H1 (cell line): ENCODE measurements around the gene SLC26A4. TPM values are rescaled to one million over a fixed set of nuclear protein-coding genes. Genes with fewer than 3 reads are reported as not detected.

Source experiments
- CTCF ChIA-PET: fragments of 300-600 bp; sonication (Branson Sonifier 250); formaldehyde crosslinking; loops from one replicate; lab custom pipeline; 2021; ENCODE audit not compliant: partially characterized antibody; lab: Charles Lee
- POLR2A ChIA-PET: fragments of 300-600 bp; sonication (Branson Sonifier 250); formaldehyde crosslinking; loops from one replicate; lab custom pipeline; 2021; ENCODE audit warnings: inconsistent platforms; ENCODE audit not compliant: partially characterized antibody; lab: Charles Lee
- DNase-seq, 2 experiments: peaks; one replicate each; pipeline versions ENCODE4 v3.0.0 to v3.0.0-alpha.2; 2010 to 2022; ENCODE audit warnings: low spot score in 2 of 2, low read depth in 1 of 2, mixed read lengths in 1 of 2
- FAIRE-seq: peaks from 2 replicates; lab custom pipeline; 2011; peaks lifted over from hg19 to GRCh38; lab: Jason Lieb, UNC
- H2AFZ ChIP-seq: 2 replicates; pipeline ENCODE4 v1.8.1; 2012; ENCODE audit warnings: low read length, inconsistent platforms
- H2AK5ac ChIP-seq: 2 replicates; pipeline ENCODE4 v1.6.1; 2013; ENCODE audit warnings: low read depth, low read length
- H2BK120ac ChIP-seq: replicated peaks from 2 replicates; pipeline ENCODE3; 2013; ENCODE audit warnings: low read depth, low read length, inconsistent platforms
- H2BK12ac ChIP-seq: 2 replicates; pipeline ENCODE4 v1.6.1; 2013; ENCODE audit warnings: low read depth, low read length
- H2BK15ac ChIP-seq: 2 replicates; pipeline ENCODE4 v1.6.1; 2013; ENCODE audit warnings: low read length
- H2BK20ac ChIP-seq: 2 replicates; pipeline ENCODE4 v1.6.1; 2013; ENCODE audit warnings: low read length
- H2BK5ac ChIP-seq: 2 replicates; pipeline ENCODE4 v1.6.1; 2013; ENCODE audit warnings: low read depth, low read length
- H3K14ac ChIP-seq: 2 replicates; pipeline ENCODE4 v1.6.1; 2013; ENCODE audit warnings: inconsistent platforms; ENCODE audit not compliant: insufficient read length
- H3K18ac ChIP-seq: 2 replicates; pipeline ENCODE4 v1.6.1; 2013; ENCODE audit warnings: low read length; ENCODE audit errors: extremely low read depth
- H3K23ac ChIP-seq: 2 replicates; pipeline ENCODE4 v1.6.1; 2013; ENCODE audit warnings: inconsistent platforms; ENCODE audit not compliant: insufficient read length
- H3K23me2 ChIP-seq: 2 replicates; pipeline ENCODE4 v1.6.1; 2013; ENCODE audit warnings: low read depth, low read length
- H3K27ac ChIP-seq: 2 replicates; pipeline ENCODE4 v1.6.1; 2011; ENCODE audit warnings: low read depth, low read length, inconsistent platforms
- H3K27me3 ChIP-seq, 4 experiments: replicated peaks in 1 of 4; 1 replicate in 1 of 4; 2 replicates in 3 of 4; pipeline versions ENCODE4 v1.6.1 to v1.8.1; 2011 to 2013; ENCODE audit warnings: low read length in 3 of 4, mild to moderate bottlenecking in 3 of 4, inconsistent platforms in 2 of 4, mixed read lengths in 2 of 4, moderate library complexity in 1 of 4; ENCODE audit not compliant: control insufficient read depth in 3 of 4, insufficient read depth in 3 of 4; ENCODE audit errors: extremely low read depth in 1 of 4
- H3K36me3 ChIP-seq, 4 experiments: 2 replicates each; pipeline versions ENCODE4 v1.6.1 to v1.8.1; 2011 to 2013; ENCODE audit warnings: mild to moderate bottlenecking in 4 of 4, low read length in 3 of 4, moderate library complexity in 2 of 4, control low read depth in 1 of 4, inconsistent platforms in 1 of 4; ENCODE audit not compliant: insufficient read depth in 4 of 4, control insufficient read depth in 2 of 4
- H3K4ac ChIP-seq: replicated peaks from 2 replicates; pipeline ENCODE3; 2013; ENCODE audit warnings: low read length, low read depth, mixed read lengths, inconsistent platforms; ENCODE audit not compliant: insufficient read length
- H3K4me1 ChIP-seq, 4 experiments: replicated peaks in 1 of 4; 1 replicate in 1 of 4; 2 replicates in 3 of 4; pipeline versions ENCODE4 v1.6.1 to v1.8.1; 2011 to 2013; ENCODE audit warnings: low read length in 3 of 4, inconsistent platforms in 2 of 4, mixed read lengths in 1 of 4; ENCODE audit not compliant: insufficient read depth in 4 of 4, control insufficient read depth in 3 of 4
- H3K4me2 ChIP-seq, 2 experiments: 2 replicates each; pipeline versions ENCODE4 v1.6.1 to v1.8.1; 2011 to 2013; ENCODE audit warnings: low read depth in 2 of 2, low read length in 2 of 2, control low read depth in 1 of 2, inconsistent platforms in 1 of 2, mild to moderate bottlenecking in 1 of 2; ENCODE audit not compliant: insufficient read depth in 1 of 2
- H3K4me3 ChIP-seq, 4 experiments: fragments of 200-600, 300-600 bp in 1 of 4; sonication (generic), shearing (Covaris generic), sonication (Bioruptor Twin) in 1 of 4; 2 replicates each; pipeline versions ENCODE4 v1.5.1 to v1.8.1; 2011 to 2016; ENCODE audit warnings: low read length in 4 of 4, low read depth in 3 of 4, control low read depth in 2 of 4, inconsistent platforms in 2 of 4, mild to moderate bottlenecking in 2 of 4, mixed read lengths in 1 of 4, moderate library complexity in 1 of 4; ENCODE audit not compliant: insufficient read depth in 2 of 4; ENCODE audit errors: extremely low read depth in 1 of 4
- H3K56ac ChIP-seq: replicated peaks from 2 replicates; pipeline ENCODE3; 2013; ENCODE audit warnings: low read depth, mild to moderate bottlenecking, mixed read lengths, low read length, inconsistent platforms; ENCODE audit not compliant: insufficient read length
- H3K79me1 ChIP-seq: 2 replicates; pipeline ENCODE4 v1.6.1; 2013; ENCODE audit warnings: low read depth, low read length, control low read depth
- H3K79me2 ChIP-seq, 2 experiments: 2 replicates each; pipeline versions ENCODE4 v1.6.1 to v1.8.1; 2012 to 2013; ENCODE audit warnings: low read length in 2 of 2, mild to moderate bottlenecking in 2 of 2, inconsistent platforms in 1 of 2; ENCODE audit not compliant: insufficient read depth in 2 of 2, control insufficient read depth in 1 of 2
- H3K9ac ChIP-seq, 4 experiments: replicated peaks in 1 of 4; 1 replicate in 1 of 4; 2 replicates in 3 of 4; pipeline versions ENCODE4 v1.6.1 to v1.8.1; 2011 to 2013; ENCODE audit warnings: low read depth in 3 of 4, low read length in 3 of 4, control low read depth in 2 of 4, mild to moderate bottlenecking in 2 of 4, moderate library complexity in 2 of 4, inconsistent platforms in 1 of 4; ENCODE audit errors: extremely low read depth in 1 of 4
- H3K9me3 ChIP-seq, 2 experiments: 2 replicates each; pipeline versions ENCODE4 v1.6.1 to v1.8.1; 2012 to 2013; ENCODE audit warnings: mild to moderate bottlenecking in 2 of 2, moderate library complexity in 2 of 2, control low read depth in 1 of 2, inconsistent platforms in 1 of 2, low read depth in 1 of 2, low read length in 1 of 2, mixed read lengths in 1 of 2; ENCODE audit not compliant: insufficient read depth in 2 of 2
- H4K20me1 ChIP-seq, 2 experiments: replicated peaks in 1 of 2; 2 replicates each; pipeline versions ENCODE3 to v1.8.1; 2011 to 2013; ENCODE audit warnings: inconsistent platforms in 2 of 2, low read length in 2 of 2, mild to moderate bottlenecking in 1 of 2; ENCODE audit not compliant: insufficient read depth in 2 of 2, control insufficient read depth in 1 of 2
- H4K5ac ChIP-seq: 2 replicates; pipeline ENCODE4 v1.6.1; 2013; ENCODE audit warnings: low read length, low read depth, mixed read lengths, inconsistent platforms; ENCODE audit not compliant: insufficient read length
- H4K8ac ChIP-seq: 2 replicates; pipeline ENCODE4 v1.8.0; 2013; ENCODE audit warnings: mild to moderate bottlenecking, moderate library complexity, low read length, inconsistent platforms; ENCODE audit not compliant: insufficient read depth; ENCODE audit errors: extremely low read depth
- H4K91ac ChIP-seq: replicated peaks from 2 replicates; pipeline ENCODE3; 2013; ENCODE audit warnings: low read length, mixed read lengths, inconsistent platforms; ENCODE audit not compliant: insufficient read length
- ASH2L ChIP-seq: fragments of 200-600, 300-600 bp; sonication (generic); IDR thresholded peaks from one replicate; pipeline ENCODE4 v1.7.1; 2017; ENCODE audit warnings: low read length
- CHD2 ChIP-seq: IDR thresholded peaks from 2 replicates; pipeline ENCODE4 v1.6.1; 2012; ENCODE audit warnings: low read length, improper control_type of control experiment
- EGR1 ChIP-seq: IDR thresholded peaks from 2 replicates; pipeline ENCODE4 v1.6.1; 2011; ENCODE audit warnings: low read depth, low read length, borderline replicate concordance
- EP300 ChIP-seq, 2 experiments: IDR thresholded peaks; 1 replicate in 1 of 2; 2 replicates in 1 of 2; pipeline ENCODE4 v1.6.1; 2011 to 2012; ENCODE audit warnings: low read depth in 2 of 2, low read length in 2 of 2, mild to moderate bottlenecking in 2 of 2, borderline replicate concordance in 1 of 2, inconsistent platforms in 1 of 2, moderate library complexity in 1 of 2
- FOSL1 ChIP-seq: IDR thresholded peaks from 2 replicates; pipeline ENCODE4 v1.6.1; 2011; ENCODE audit warnings: mild to moderate bottlenecking, low read depth, low read length, moderate library complexity; ENCODE audit not compliant: insufficient read depth
- SP1 ChIP-seq: IDR thresholded peaks from 2 replicates; pipeline ENCODE4 v1.6.1; 2011; ENCODE audit warnings: low read depth, low read length
- SRF ChIP-seq: IDR thresholded peaks from 2 replicates; pipeline ENCODE4 v1.6.1; 2011; ENCODE audit warnings: mild to moderate bottlenecking, low read depth, low read length, moderate library complexity
- USF2 ChIP-seq: IDR thresholded peaks from 2 replicates; pipeline ENCODE4 v1.6.1; 2011; ENCODE audit warnings: low read length, improper control_type of control experiment
- WGBS, 2 experiments: shearing (Covaris generic) in 1 of 2; methylation state at CpG; one replicate each; pipeline versions ENCODE4 v1.1.6 to v1.1.7; 2013 to 2015; ENCODE audit warnings: low lambda C conversion rate in 2 of 2, mixed read lengths in 2 of 2, inconsistent platforms in 1 of 2, low coverage in 1 of 2, missing lambda C conversion rate in 1 of 2; ENCODE audit not compliant: insufficient replicate concordance in 2 of 2, insufficient coverage in 1 of 2, insufficient read length in 1 of 2; ENCODE audit errors: extremely low coverage in 1 of 2, missing lambda C conversion rate in 1 of 2; 5-methylcytosine and 5-hydroxymethylcytosine counted together
- polyA plus RNA-seq, 7 experiments: library from polyadenylated mRNA; depleted of rRNA in 3 of 7; stranded (reverse) in 5 of 7; unstranded in 2 of 7; fragments of >200 nt in 5 of 7; fragments of 200-250 nt in 2 of 7; gene quantifications; 1 replicate in 5 of 7; 2 replicates in 1 of 7; 4 replicates in 1 of 7; pipeline versions ENCODE4 v1.2.1 to v1.2.3, GENCODE V29; 2011 to 2013; ENCODE audit warnings: missing spikeins in 2 of 7, mixed read lengths in 2 of 7
- total RNA-seq: library from RNA; stranded (reverse); fragmentation: NEBNext Ultra II Directional; extraction: Animal tissue kit (Norgen Biotek cat#: 25700); gene quantifications from 2 replicates; pipeline ENCODE4 v1.2.1, GENCODE V29; 2021

SLC26A4 gene
- total and polyA plus RNA-seq, 2 of the 8 experiments (the other 6 are each of a cell fraction or from before 2014, with no cell fraction given), result 0.11 to 0.35 TPM

- H4K8ac ChIP-seq, result no peak overlapping the region
- ChIA-PET POLR2A (interaction anchor here (0.6 kb wide), 1 partner anchor 691 kb away, joined by 3 read pairs; no protein-coding TSS in a partner anchor), CTCF (interaction anchor here (0.9 to 1.2 kb wide), 3 partner anchors 12 to 178 kb away, joined by 3 read pairs; no protein-coding TSS in a partner anchor)
- H2AK5ac ChIP-seq, result no peak overlapping the region
- WGBS, 2 experiments, result 62% methylated on average over 4 of the region's 4 CpGs; no CpG with 5 or more reads in 1 of the 2 experiments
- no peaks in the 10 kb centered on the region for H3K9me3 ChIP-seq
- no peak overlapping the region for H3K56ac ChIP-seq
- H2AFZ ChIP-seq, result peak overlapping the region; percentile 61
- FAIRE-seq, result no peak
- no peak overlapping the region for H2BK120ac ChIP-seq
- no peak for TF ChIP-seq EP300 (IDR thresholded peaks at IDR 0.05; ENCODE audit: borderline replicate concordance in 1 of 2, low read depth in 2 of 2, low read length in 2 of 2)
- TF ChIP-seq ASH2L, result no peak
- TF ChIP-seq SRF, result no peak
- no peak for TF ChIP-seq FOSL1
- TF ChIP-seq CHD2, result no peak
- no peak for TF ChIP-seq USF2
- no peak for TF ChIP-seq SP1
- TF ChIP-seq EGR1, result no peak
- H4K5ac ChIP-seq, result no peak overlapping the region
- H2BK5ac ChIP-seq, result no peak overlapping the region
- DNase-seq, result no peak
- no peak overlapping the region for H3K9ac ChIP-seq
- no peaks in the 10 kb centered on the region for H3K36me3 ChIP-seq
- no peak overlapping the region for H3K14ac ChIP-seq
- no peak overlapping the region for H2BK15ac ChIP-seq
- H3K18ac ChIP-seq, result no peak overlapping the region
- no peaks in the 10 kb centered on the region; the same call in 1 of the 2 replicates for H3K23me2 ChIP-seq
- H2BK12ac ChIP-seq, result no peak overlapping the region
- H3K4me1 ChIP-seq, result peaks cover 0 to 3% (median 2%) of the 10 kb centered on the region in 4 experiments; a peak in 3 of 7 replicates
- H4K91ac ChIP-seq, result no peak overlapping the region
- H4K20me1 ChIP-seq, result no peaks in the 10 kb centered on the region
- no peak overlapping the region for H3K23ac ChIP-seq
- H3K79me1 ChIP-seq, result no peaks in the 10 kb centered on the region
- no peak overlapping the region for H3K27ac ChIP-seq
- H2BK20ac ChIP-seq, result no peak overlapping the region
- H3K27me3 ChIP-seq, result no peaks in the 10 kb centered on the region
- no peak overlapping the region for H3K4me3 ChIP-seq
- no peak overlapping the region for H3K4me2 ChIP-seq
- H3K4ac ChIP-seq, result no peak overlapping the region
- H3K79me2 ChIP-seq, result no peaks in the 10 kb centered on the region
These were observed 32.8 kb downstream of the SLC26A4 start for GRCh38 chr7:107693396-107693795.
